HuH-7.5 (cell line): ENCODE results near the gene NAALADL2.

ENCODE experiments used
- DNase-seq: peaks from one replicate; pipeline ENCODE4 v3.0.0; 2011; ENCODE audit warnings: low spot score

The NAALADL2 gene

GRCh38 chr3:175308097-175308496, 449.0 kb downstream of the NAALADL2 start:
- no peak for DNase-seq

GRCh38 chr3:175310046-175310445, 450.9 kb downstream of the NAALADL2 start:
- DNase-seq, result no peak

GRCh38 chr3:175311404-175311803, 452.3 kb downstream of the NAALADL2 start:
- DNase-seq, result no peak

GRCh38 chr3:175311946-175312345, 452.8 kb downstream of the NAALADL2 start:
- no peak for DNase-seq

- no peak for DNase-seq
Measured at GRCh38 chr3:175312791-175313190, 453.7 kb downstream of the NAALADL2 start.

GRCh38 chr3:175316799-175317198, 457.7 kb downstream of the NAALADL2 start:
- DNase-seq, result no peak

GRCh38 chr3:175325440-175325839, 466.3 kb downstream of the NAALADL2 start:
- DNase-seq, result no peak

- no peak for DNase-seq
Measured at GRCh38 chr3:175326041-175326440, 466.9 kb downstream of the NAALADL2 start.

- no peak for DNase-seq
Measured at GRCh38 chr3:175329373-175329772, 470.2 kb downstream of the NAALADL2 start.

GRCh38 chr3:175335229-175335628, 476.1 kb downstream of the NAALADL2 start:
- no peak for DNase-seq

GRCh38 chr3:175336406-175337133, 477.4 kb downstream of the NAALADL2 start:
- no peak for DNase-seq

- DNase-seq, result no peak
Measured at GRCh38 chr3:175337631-175338030, 478.5 kb downstream of the NAALADL2 start.

GRCh38 chr3:175338775-175339535, 479.8 kb downstream of the NAALADL2 start:
- DNase-seq, result no peak

GRCh38 chr3:175340338-175341015, 481.3 kb downstream of the NAALADL2 start:
- no peak for DNase-seq

GRCh38 chr3:175342196-175342595, 483.1 kb downstream of the NAALADL2 start:
- DNase-seq, result no peak

- no peak for DNase-seq
Measured at GRCh38 chr3:175343946-175344345, 484.8 kb downstream of the NAALADL2 start.

- no peak for DNase-seq
Measured at GRCh38 chr3:175346573-175347356, 487.6 kb downstream of the NAALADL2 start.

GRCh38 chr3:175349168-175349567, 490.0 kb downstream of the NAALADL2 start:
- DNase-seq, result no peak

GRCh38 chr3:175355801-175356335, 496.7 kb downstream of the NAALADL2 start:
- DNase-seq, result no peak

- DNase-seq, result no peak
Measured at GRCh38 chr3:175356899-175357324, 497.8 kb downstream of the NAALADL2 start.

GRCh38 chr3:175357758-175358157, 498.6 kb downstream of the NAALADL2 start:
- DNase-seq, result no peak

- DNase-seq, result no peak
Measured at GRCh38 chr3:175358935-175359334, 499.8 kb downstream of the NAALADL2 start.
